Naive thymus-derived CD8-positive, alpha-beta T cell (primary cell): ENCODE data around the gene PRKCE. TPM values are rescaled to one million over a fixed set of nuclear protein-coding genes. Genes with fewer than 3 reads are reported as not detected.
A peak's percentile ranks its signal among the peaks of the same experiment; 100 is the strongest.

Experiments
- ATAC-seq, 2 donors: fragments of 150-1000 bp; cut with Tn5 transposase in 1 of 2; sonication (Bioruptor Pico), chemical (Tn5 transposase) in 1 of 2; 1 replicate in 1 of 2; 2 replicates in 1 of 2; pipeline ENCODE4 v1.10.0; 2021; ENCODE audit warnings: mild to moderate bottlenecking in 2 of 2, moderate library complexity in 2 of 2
- POLR2A ChIA-PET: fragments of 350-600 bp; sonication (Branson Sonifier 250); formaldehyde crosslinking; loops from one replicate; lab custom pipeline; 2021; ENCODE audit warnings: antibody characterized with exemption; lab: Charles Lee
- DNase-seq, 10 donors: peaks; one replicate each; pipeline versions ENCODE4 v3.0.0 to v3.0.0-alpha.2; 2020 to 2022
- H3K27ac Mint-ChIP-seq, 10 donors: one replicate each; pipeline ENCODE4 v1.8.0; 2020 to 2022; ENCODE audit warnings: mild to moderate bottlenecking in 10 of 10, mixed read lengths in 10 of 10, moderate library complexity in 4 of 10, inconsistent platforms in 1 of 10
- H3K27me3 Mint-ChIP-seq, 5 donors: one replicate each; pipeline ENCODE4 v1.8.0; 2021 to 2022; ENCODE audit warnings: mixed read lengths in 5 of 5
- H3K36me3 Mint-ChIP-seq, 3 donors: one replicate each; pipeline ENCODE4 v1.8.0; 2020 to 2022; ENCODE audit warnings: mixed read lengths in 3 of 3, mild to moderate bottlenecking in 2 of 3, inconsistent platforms in 1 of 3
- H3K4me1 Mint-ChIP-seq, 4 donors: one replicate each; pipeline ENCODE4 v1.8.0; 2021 to 2022; ENCODE audit warnings: mixed read lengths in 4 of 4
- H3K4me3 Mint-ChIP-seq, 10 donors: one replicate each; pipeline ENCODE4 v1.8.0; 2020 to 2022; ENCODE audit warnings: mild to moderate bottlenecking in 10 of 10, mixed read lengths in 10 of 10, moderate library complexity in 6 of 10, inconsistent platforms in 1 of 10
- H3K9me3 Mint-ChIP-seq, 9 donors: one replicate each; pipeline ENCODE4 v1.8.0; 2020 to 2022; ENCODE audit warnings: mixed read lengths in 9 of 9, mild to moderate bottlenecking in 3 of 9, inconsistent platforms in 1 of 9, moderate library complexity in 1 of 9
- polyA plus RNA-seq, 3 donors: library from polyadenylated mRNA; unstranded; fragments of 300-500 nt; fragmentation: Illumina TruSeq; gene quantifications; one replicate each; pipeline ENCODE4 v1.2.3, GENCODE V29; 2021
- total RNA-seq, 8 experiments: library from RNA in 2 of 8; stranded (reverse) in 2 of 8; gene quantifications; one replicate each; pipeline ENCODE4 v1.2.3 and lab custom pipeline; 2021 to 2026

PRKCE gene
- total and polyA plus RNA-seq, 5 experiments from 2014 or later: 1.6 to 20.2 (median 2.7) TPM

DNA sequence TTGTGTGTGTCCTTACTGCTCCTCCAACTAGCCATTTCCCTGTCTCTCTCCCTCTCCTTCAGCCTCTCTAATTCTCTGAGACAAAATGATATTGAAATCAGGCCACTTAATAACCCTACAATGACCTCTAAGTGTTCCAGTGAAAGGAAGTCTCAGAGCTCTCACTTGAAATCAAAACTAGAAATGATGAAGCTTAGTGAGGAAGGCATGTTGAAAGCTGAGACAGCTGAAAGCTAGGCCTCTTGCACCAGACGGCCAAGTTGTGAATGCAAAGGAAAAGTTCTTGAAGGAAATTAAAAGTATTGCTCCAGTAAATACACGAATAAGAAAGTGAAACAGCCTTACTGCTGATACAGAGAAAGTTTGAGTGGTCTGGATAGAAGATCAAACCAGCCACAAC, 72.9 kb downstream of the PRKCE start:
- Mint-ChIP-seq H3K36me3 (peaks cover 0 to 3% (median 0%) of the 10 kb centered on the region in 3 donors), H3K27me3 (no peaks in the 10 kb centered on the region), H3K4me3 (peak overlapping the region in 1 of 10 donors; percentile 0), H3K4me1 (peaks cover 6 to 79% (median 12%) of the 10 kb centered on the region in 4 donors), H3K27ac (peak overlapping the region in 4 of 10 donors; percentile 7 to 80 (median 34)), H3K9me3 (no peaks in the 10 kb centered on the region)
- no peak for ATAC-seq
- no peak for DNase-seq
- POLR2A ChIA-PET: no interaction called here

- POLR2A ChIA-PET: no interaction called here
- H3K9me3 Mint-ChIP-seq: no peaks in the 10 kb centered on the region
Measured at GRCh38 chr2:45725731-45726130, 74.3 kb downstream of the PRKCE start.

GRCh38 chr2:45726188-45726587, 74.7 kb downstream of the PRKCE start:
- Mint-ChIP-seq H3K27ac (peak overlapping the region in 1 of 10 donors; percentile 33), H3K4me3 (no peak overlapping the region), H3K36me3 (peaks cover 0 to 10% (median 0%) of the 10 kb centered on the region in 3 donors), H3K27me3 (no peaks in the 10 kb centered on the region), H3K4me1 (peaks cover 7 to 77% (median 12%) of the 10 kb centered on the region in 4 donors), H3K9me3 (no peaks in the 10 kb centered on the region)
- no peak for DNase-seq
- POLR2A ChIA-PET: no interaction called here
- ATAC-seq: no peak

More at GRCh38 chr2:45725731-45726130, 74.3 kb downstream of the PRKCE start:
- Mint-ChIP-seq H3K27me3 (no peaks in the 10 kb centered on the region), H3K36me3 (peaks cover 0 to 7% (median 0%) of the 10 kb centered on the region in 3 donors), H3K27ac (peak overlapping the region in 1 of 10 donors; percentile 25), H3K4me3 (no peak overlapping the region), H3K4me1 (peaks cover 7 to 76% (median 12%) of the 10 kb centered on the region in 4 donors)
- ATAC-seq (no peak), DNase-seq (no peak)

GRCh38 chr2:45728458-45728942, 77.0 kb downstream of the PRKCE start:
- POLR2A ChIA-PET: no interaction called here
- Mint-ChIP-seq H3K4me3 (no peak overlapping the region), H3K4me1 (peaks cover 9 to 67% (median 12%) of the 10 kb centered on the region in 4 donors), H3K27ac (peak overlapping the region in 2 of 10 donors; percentile 36 to 49), H3K36me3 (peaks cover 0 to 10% (median 0%) of the 10 kb centered on the region in 3 donors), H3K27me3 (no peaks in the 10 kb centered on the region), H3K9me3 (no peaks in the 10 kb centered on the region)
- peak in 1 of 2 donors; percentile 66 for ATAC-seq
- peak in 1 of 10 donors; percentile 4 for DNase-seq

GRCh38 chr2:45729753-45730512, 78.5 kb downstream of the PRKCE start:
- peaks cover 0 to 10% (median 0%) of the 10 kb centered on the region in 3 donors for H3K36me3 Mint-ChIP-seq
- peak overlapping the region in 2 of 10 donors; percentile 41 to 49 for H3K27ac Mint-ChIP-seq
- H3K27me3 Mint-ChIP-seq: no peaks in the 10 kb centered on the region
- H3K4me3 Mint-ChIP-seq: peak overlapping the region in 1 of 10 donors; percentile 26
- peaks cover 0 to 63% (median 4%) of the 10 kb centered on the region in 4 donors for H3K4me1 Mint-ChIP-seq
- ATAC-seq: peak in 1 of 2 donors; percentile 62
- peak in 1 of 10 donors; percentile 10 for DNase-seq
- POLR2A ChIA-PET: interaction anchor here (0.6 to 0.7 kb wide), 3 partner anchors 28 to 237 kb away, joined by 3 to 4 read pairs (median 4); no protein-coding TSS in a partner anchor
- H3K9me3 Mint-ChIP-seq: no peaks in the 10 kb centered on the region

GRCh38 chr2:45731141-45731540, 79.7 kb downstream of the PRKCE start:
- Mint-ChIP-seq H3K4me3 (no peak overlapping the region), H3K9me3 (no peaks in the 10 kb centered on the region), H3K27me3 (no peaks in the 10 kb centered on the region), H3K36me3 (peaks cover 0 to 7% (median 2%) of the 10 kb centered on the region in 3 donors), H3K27ac (peak overlapping the region in 2 of 10 donors; percentile 1 to 49), H3K4me1 (peaks cover 0 to 61% (median 3%) of the 10 kb centered on the region in 4 donors)
- ATAC-seq: no peak
- no peak for DNase-seq
- POLR2A ChIA-PET: no interaction called here

DNA sequence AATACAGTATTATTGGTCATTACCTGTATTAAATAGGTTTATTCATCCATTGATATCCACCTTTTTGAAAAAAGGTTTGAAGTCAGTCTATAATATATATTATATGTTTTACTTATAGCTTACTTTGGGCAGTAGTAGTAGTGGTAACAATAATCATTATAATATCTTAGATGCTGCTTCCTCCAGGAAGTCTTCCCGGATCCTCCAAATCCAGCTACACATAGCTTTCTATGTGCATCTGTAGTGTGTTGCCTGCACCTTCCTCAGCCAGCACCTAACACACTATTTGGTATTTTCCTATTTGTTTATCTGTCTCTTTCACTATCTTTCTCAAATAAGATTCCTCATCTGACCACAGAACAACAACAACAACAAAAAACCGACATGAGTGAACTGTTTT, 81.0 kb downstream of the PRKCE start:
- Mint-ChIP-seq H3K9me3 (no peaks in the 10 kb centered on the region), H3K36me3 (peaks cover 0 to 9% (median 3%) of the 10 kb centered on the region in 3 donors), H3K4me3 (no peak overlapping the region), H3K4me1 (peaks cover 0 to 53% (median 5%) of the 10 kb centered on the region in 4 donors), H3K27ac (no peak overlapping the region), H3K27me3 (no peaks in the 10 kb centered on the region)
- ATAC-seq (no peak), DNase-seq (no peak)
- POLR2A ChIA-PET: no interaction called here

DNA sequence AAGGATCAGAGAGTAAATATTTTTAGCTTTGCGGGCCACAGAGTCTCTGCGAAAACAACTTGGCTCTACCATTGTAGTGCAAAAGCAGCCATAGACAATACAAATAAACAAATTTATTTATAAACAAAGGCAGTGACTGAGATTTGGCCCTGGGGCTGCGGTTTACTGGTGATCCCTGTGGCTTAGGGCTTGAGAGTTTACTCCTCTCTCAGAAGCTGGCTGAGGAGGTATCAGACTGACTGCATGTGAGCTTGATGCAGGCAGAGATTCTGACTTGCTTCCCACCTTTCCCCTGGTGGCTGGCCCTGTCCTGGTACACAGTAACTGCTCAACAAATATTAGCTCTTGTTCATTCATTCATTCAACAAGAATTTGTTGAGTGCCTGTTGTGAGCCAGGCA, 81.5 kb downstream of the PRKCE start:
- ATAC-seq (no peak), DNase-seq (no peak)
- H3K4me3 Mint-ChIP-seq: no peak overlapping the region
- POLR2A ChIA-PET: no interaction called here
- peaks cover 0 to 9% (median 6%) of the 10 kb centered on the region in 3 donors for H3K36me3 Mint-ChIP-seq
- no peak overlapping the region for H3K27ac Mint-ChIP-seq
- no peaks in the 10 kb centered on the region for H3K27me3 Mint-ChIP-seq
- H3K4me1 Mint-ChIP-seq: peaks cover 3 to 53% (median 7%) of the 10 kb centered on the region in 4 donors
- no peaks in the 10 kb centered on the region for H3K9me3 Mint-ChIP-seq

DNA sequence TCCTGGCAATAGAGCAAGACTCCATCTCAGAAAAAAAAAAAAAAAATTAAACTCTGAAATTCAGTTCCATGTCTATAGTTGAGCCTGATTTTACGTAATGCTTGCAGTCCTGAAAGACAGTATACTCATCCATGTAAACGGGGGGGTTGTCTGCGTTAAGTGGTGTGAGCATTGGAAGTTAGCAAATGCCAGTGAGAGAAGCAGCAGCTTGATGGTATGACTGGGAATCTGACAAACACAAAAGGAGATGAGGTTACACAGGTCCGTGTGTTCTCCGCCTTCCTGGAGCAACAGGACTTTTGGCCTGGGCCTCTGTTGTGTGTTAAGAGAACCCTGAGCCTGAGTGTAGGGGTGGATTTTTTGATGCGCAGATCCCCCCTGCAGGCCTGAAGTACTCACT, 82.9 kb downstream of the PRKCE start:
- H3K36me3 Mint-ChIP-seq: peaks cover 0 to 9% (median 6%) of the 10 kb centered on the region in 3 donors
- POLR2A ChIA-PET: no interaction called here
- no peak overlapping the region for H3K4me3 Mint-ChIP-seq
- H3K27ac Mint-ChIP-seq: no peak overlapping the region
- no peaks in the 10 kb centered on the region for H3K27me3 Mint-ChIP-seq
- peaks cover 3 to 51% (median 8%) of the 10 kb centered on the region in 4 donors for H3K4me1 Mint-ChIP-seq
- no peak for DNase-seq
- no peak for ATAC-seq
- H3K9me3 Mint-ChIP-seq: no peaks in the 10 kb centered on the region

DNA sequence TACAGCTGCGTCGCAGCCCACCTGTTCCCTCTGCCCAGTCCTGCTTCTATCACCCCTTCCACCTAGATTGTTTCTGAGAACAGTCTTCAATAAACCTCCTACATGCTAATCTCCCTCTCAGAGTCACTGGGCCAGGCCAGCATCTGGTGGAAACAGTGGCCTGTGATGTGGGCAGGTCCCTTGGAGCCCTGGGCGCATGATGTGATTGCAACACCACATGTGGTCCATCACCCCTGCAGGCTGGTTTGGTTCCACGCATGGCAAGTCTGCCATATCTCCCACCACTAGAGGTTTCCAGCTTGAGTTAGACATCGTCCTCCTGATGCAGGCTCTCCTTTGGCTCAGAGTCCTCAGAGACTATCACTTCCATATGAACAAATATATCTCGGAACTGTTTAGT, 83.5 kb downstream of the PRKCE start:
- peaks cover 0 to 7% (median 6%) of the 10 kb centered on the region in 3 donors for H3K36me3 Mint-ChIP-seq
- H3K4me1 Mint-ChIP-seq: peaks cover 5 to 49% (median 9%) of the 10 kb centered on the region in 4 donors
- DNase-seq (no peak), ATAC-seq (no peak)
- no peaks in the 10 kb centered on the region for H3K9me3 Mint-ChIP-seq
- peak overlapping the region in 1 of 10 donors; percentile 53 for H3K27ac Mint-ChIP-seq
- H3K27me3 Mint-ChIP-seq: no peaks in the 10 kb centered on the region
- H3K4me3 Mint-ChIP-seq: no peak overlapping the region
- POLR2A ChIA-PET: no interaction called here

GRCh38 chr2:45736757-45737704, 85.6 kb downstream of the PRKCE start:
- peaks cover 7 to 44% (median 13%) of the 10 kb centered on the region in 4 donors for H3K4me1 Mint-ChIP-seq
- H3K27me3 Mint-ChIP-seq: no peaks in the 10 kb centered on the region
- peaks cover 0 to 8% (median 3%) of the 10 kb centered on the region in 3 donors for H3K36me3 Mint-ChIP-seq
- H3K27ac Mint-ChIP-seq: no peak overlapping the region
- POLR2A ChIA-PET: no interaction called here
- no peak for ATAC-seq
- H3K4me3 Mint-ChIP-seq: no peak overlapping the region
- DNase-seq: no peak
- H3K9me3 Mint-ChIP-seq: no peaks in the 10 kb centered on the region

DNA sequence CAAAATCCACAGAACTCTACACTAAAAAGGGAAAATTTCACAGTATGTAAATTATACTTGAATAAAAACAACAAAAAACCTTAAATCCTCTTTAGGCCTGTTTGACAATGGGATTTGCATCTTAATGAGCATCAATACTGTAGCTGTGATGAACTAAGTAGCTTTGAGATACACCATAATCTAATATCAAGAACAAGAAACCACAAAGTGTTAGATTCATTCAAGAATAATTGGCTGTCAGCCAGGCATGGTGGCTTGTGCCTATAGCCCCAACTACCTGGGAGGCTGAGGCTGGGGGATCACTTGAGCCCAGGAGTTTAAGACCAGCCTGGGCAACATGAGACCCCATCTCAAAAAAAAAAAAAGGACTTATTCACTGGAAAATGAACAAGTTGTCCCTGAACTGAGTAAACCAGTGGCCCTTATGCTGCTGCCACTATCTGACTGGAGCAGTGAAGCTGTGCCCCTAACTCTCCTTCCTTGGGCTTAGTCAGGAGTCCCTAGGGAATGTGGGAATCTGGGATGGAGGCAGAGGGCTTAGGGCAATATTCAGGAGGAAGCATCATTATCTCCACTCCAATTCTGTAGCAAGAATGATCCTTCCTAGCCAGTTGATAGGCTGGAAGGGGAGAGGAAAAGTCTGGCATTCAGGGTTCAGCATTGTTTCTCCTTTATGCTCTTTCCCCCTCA, 88.5 kb downstream of the PRKCE start:
- Mint-ChIP-seq H3K36me3 (peaks cover 0 to 8% (median 3%) of the 10 kb centered on the region in 3 donors), H3K27me3 (no peaks in the 10 kb centered on the region), H3K4me1 (peaks cover 7 to 31% (median 11%) of the 10 kb centered on the region in 4 donors), H3K4me3 (no peak overlapping the region), H3K9me3 (no peaks in the 10 kb centered on the region), H3K27ac (no peak overlapping the region)
- peak in 1 of 10 donors; percentile 9 for DNase-seq
- POLR2A ChIA-PET: no interaction called here
- no peak for ATAC-seq
